GM12873 (cell line): ENCODE results near the gene GON4L.

ENCODE experiments used
- TF ChIP-seq, protein P1 (sequence below): IDR thresholded peaks from 2 replicates; pipeline ENCODE4 v1.5.1; 2012; ENCODE audit warnings: low read depth, mild to moderate bottlenecking, moderate library complexity, low read length, control low read depth; ENCODE audit not compliant: insufficient read depth; ENCODE audit errors: missing control alignments

Gene GON4L

DNA sequence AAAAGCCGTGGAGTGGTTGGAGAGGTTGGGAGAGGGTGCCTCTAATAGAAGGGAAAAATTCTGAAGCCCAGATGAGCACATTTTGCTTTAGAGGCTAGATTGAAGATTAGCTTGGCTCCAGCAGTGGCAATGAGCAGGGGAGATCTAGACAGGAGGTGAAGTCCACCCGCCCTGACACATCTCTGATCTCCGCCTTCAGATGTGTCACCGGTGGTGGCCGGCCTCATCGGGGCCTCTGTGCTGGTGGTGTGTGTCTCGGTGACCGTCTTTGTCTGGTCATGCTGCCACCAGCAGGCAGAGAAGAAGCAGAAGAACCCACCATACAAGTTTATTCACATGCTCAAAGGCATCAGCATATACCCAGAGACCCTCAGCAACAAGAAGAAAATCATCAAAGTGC is 10.8 kb upstream of the GON4L start:
- TF ChIP-seq, protein P1, sequence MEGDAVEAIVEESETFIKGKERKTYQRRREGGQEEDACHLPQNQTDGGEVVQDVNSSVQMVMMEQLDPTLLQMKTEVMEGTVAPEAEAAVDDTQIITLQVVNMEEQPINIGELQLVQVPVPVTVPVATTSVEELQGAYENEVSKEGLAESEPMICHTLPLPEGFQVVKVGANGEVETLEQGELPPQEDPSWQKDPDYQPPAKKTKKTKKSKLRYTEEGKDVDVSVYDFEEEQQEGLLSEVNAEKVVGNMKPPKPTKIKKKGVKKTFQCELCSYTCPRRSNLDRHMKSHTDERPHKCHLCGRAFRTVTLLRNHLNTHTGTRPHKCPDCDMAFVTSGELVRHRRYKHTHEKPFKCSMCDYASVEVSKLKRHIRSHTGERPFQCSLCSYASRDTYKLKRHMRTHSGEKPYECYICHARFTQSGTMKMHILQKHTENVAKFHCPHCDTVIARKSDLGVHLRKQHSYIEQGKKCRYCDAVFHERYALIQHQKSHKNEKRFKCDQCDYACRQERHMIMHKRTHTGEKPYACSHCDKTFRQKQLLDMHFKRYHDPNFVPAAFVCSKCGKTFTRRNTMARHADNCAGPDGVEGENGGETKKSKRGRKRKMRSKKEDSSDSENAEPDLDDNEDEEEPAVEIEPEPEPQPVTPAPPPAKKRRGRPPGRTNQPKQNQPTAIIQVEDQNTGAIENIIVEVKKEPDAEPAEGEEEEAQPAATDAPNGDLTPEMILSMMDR: no peak

DNA sequence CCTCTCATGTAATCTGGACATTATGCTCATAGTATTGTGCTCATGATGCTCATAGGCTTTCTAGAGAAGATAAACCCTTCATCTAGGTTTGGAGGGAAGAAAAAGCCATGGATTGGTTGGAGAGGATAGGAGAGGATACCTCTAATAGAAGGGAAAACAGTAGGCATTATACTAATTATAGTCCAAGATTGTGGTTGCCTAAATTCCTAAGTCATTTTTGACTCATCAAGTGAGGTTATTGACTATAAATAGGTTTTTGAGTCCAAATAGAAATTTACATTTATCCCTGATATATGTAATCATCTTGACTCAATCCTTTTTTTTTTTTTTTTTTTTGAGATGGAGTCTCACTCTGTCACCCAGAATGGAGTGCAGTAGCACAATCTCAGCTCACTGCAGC is 7.4 kb upstream of the GON4L start:
- TF ChIP-seq, protein P1: no peak

DNA sequence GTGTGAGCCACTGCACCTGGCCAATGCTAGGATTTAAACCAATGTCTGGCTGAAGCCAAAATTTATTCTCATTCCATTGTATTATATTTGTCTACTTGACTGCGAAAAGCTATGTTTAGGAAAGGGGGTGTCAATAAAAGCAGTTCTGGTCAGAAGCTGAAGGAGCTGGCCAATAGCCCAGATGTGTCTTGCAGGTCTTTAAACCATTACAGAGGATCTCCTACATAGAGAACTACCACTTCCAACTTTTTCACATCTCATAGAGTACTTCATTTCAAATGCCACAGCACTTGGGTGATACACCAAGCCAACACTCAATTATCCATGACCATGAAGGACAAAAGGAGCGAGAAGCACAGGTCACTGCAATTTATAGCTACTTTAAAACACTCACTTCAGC is 4.9 kb upstream of the GON4L start:
- TF ChIP-seq, protein P1: no peak

DNA sequence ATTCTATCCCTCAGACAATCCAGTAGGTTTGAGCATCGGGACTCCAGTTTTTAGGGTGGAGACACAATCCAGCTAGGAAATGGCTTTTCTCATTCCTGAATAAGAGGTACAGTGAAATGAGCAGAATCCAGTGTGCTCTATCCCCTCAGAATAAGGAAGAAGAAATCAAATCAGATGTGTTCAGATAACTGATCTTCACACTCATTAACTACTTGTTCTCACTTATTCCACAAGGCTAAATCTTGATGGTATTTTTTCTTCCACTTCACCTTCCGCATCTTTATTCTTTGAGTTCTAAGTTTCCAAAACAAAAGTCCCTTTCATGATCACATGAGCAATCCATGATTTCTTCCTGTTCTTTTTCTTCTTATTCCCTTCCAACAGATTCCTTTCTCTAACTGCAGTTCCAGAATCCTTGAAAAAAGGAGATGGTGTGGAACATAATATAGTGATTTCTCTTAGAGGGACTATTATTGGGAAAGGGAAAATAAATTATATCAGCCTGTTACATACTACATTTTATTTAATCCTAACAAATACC is 4.0 kb upstream of the GON4L start:
- TF ChIP-seq, protein P1: no peak

DNA sequence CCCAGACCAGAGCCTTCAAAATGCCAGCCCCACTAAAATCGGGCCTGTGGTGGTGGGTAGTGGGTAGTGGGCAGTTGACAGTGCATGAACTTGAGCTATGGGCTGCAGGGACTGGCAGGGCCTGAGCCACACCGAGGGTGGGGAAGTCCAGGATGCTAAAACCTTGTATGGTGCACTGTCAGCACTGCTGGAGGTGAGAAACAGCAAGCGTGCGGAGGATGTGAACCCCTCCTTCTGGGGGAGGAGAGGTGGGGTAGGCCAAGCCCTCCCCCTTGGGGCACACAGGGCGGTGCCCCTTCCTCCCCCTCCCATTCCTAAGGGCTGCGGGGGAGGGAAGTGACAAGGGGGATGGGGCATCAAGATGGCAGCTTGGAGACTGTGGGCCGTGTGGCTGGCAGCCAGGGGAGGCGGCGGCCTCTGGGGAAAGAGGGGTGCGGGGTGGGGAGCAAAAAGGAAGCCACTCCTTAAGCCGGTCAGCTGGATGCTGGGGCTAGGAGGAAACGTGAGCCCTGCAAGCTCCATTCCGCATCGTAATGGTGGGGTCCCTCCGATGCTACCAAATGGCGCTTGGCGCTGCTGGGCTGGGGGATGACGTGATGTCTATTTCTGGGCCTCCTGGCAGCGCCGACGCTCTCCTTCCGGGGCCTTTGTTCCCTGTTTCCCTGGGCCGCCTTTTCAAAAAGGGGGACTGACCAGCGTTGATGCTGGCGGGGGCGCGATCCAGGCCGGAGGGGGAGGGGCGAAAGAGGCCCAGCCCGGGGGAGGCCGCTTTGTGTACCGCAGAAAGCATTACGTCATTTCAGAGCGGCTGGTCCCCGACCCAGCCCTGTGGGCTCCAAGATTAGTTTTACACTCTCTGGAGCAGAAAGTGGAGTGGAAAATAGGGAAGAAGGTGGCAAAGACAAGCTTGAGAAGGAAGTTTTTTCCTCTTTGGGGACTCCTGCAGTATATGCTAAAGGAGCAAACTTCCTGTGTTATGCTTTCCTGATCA is 3.2 kb upstream of the GON4L start:
- TF ChIP-seq, protein P1: no peak

DNA sequence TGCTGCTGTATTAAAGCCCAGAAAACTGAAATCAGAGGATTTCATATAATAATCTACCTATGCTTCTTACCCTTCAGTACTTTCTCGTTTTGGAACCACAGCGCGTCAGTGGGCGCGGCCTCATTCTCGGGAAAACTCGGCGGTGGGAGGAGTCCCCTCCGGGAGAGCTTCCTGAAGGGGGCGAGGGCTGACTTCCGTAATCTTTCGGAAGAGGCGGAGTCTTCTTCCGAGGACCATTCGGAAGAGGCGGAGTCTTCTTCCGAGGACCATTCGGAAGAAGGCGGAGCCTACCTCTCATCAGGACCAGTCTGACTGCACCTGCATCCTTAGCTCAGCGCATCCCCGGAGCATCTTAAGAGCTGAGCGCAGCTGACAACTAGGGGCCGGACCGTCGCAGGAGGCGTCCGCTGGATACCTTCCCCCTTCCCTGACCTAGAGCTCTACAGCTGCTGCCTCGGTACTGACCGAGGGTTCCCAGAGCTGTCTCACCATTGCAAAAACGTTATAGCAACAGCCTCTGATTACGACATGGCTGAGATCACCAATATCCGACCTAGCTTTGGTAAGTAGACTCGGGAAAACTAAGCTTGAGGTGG is 2.3 kb upstream of the GON4L start, which contains the start of gene SYT11:
SYT11 (plus strand) TSS at position 334 of the 596 bp plus-strand sequence; CDS start at position 529, 195 bp downstream.
- TF ChIP-seq, protein P1: no peak

DNA sequence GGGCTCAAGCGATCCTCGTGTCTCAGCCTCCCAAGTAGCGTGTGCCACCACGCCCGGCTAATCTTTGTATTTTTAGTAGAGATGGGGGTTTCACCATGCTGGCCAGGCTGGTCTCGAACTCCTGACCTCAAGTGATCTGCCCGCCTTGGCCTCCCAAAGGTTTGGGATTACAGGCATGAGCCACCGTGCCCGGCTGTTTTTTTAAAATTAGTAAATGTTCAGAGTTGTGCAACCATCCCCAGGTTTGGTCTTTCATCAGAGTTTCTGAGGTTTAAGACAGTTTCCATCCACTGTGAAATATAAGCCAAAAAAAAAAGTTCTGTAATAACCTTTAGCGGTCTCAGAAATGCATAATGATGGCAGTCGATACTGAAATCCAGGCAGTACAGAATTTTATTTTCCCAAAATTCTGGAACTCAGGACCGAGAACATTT is 1.8 kb upstream of the GON4L start:
- TF ChIP-seq, protein P1: no peak
